Measurements from ENCODE around the gene TCTN1. TPM values are rescaled to one million over a fixed set of nuclear protein-coding genes. Genes with fewer than 3 reads are reported as not detected.

The TCTN1 gene
- total and polyA plus RNA-seq, 2 donors (not counting 3 experiments of a cell fraction or from before 2014, with no cell fraction given), result 21.1 to 23.3 TPM

- intact Hi-C loops (cut with micrococcal nuclease), result no loop called here
- ChIA-PET POLR2A (no interaction called here), CTCF (no interaction called here)
- no peaks in the 10 kb centered on the region for H3K9me1 ChIP-seq (replicated peaks; ENCODE audit: control insufficient read depth, extremely low read depth, insufficient read depth, low read length)
- H3K4me3 ChIP-seq (replicated peaks in 1 of 3; ENCODE audit: insufficient read depth in 1 of 3, low read depth in 1 of 3, low read length in 3 of 3), result no peak overlapping the region
- DNase-seq (ENCODE audit: low read depth, low spot score) (no peak), FAIRE-seq (no peak)
- no peaks in the 10 kb centered on the region for H3K9me3 ChIP-seq (replicated peaks; ENCODE audit: control insufficient read depth, insufficient read depth, low read length)
- no peaks in the 10 kb centered on the region for H3K36me3 ChIP-seq (ENCODE audit: control insufficient read depth in 2 of 2, extremely low read depth in 1 of 2, insufficient read depth in 2 of 2, low read length in 2 of 2)
- no TSS peak for BruUV-seq (replicated peaks)
- no peak overlapping the region for H3K27ac ChIP-seq (ENCODE audit: insufficient read depth, low read depth, low read length)
- no peaks in the 10 kb centered on the region for H3K4me1 ChIP-seq (ENCODE audit: control insufficient read depth, extremely low read depth, insufficient read depth, low read length)
- TF ChIP-seq POLR2A (IDR thresholded peaks at IDR 0.05; ENCODE audit: low read depth, low read length) (no peak), EZH2 (IDR thresholded peaks at IDR 0.05; ENCODE audit: borderline replicate concordance, low read depth, low read length, severe bottlenecking) (no peak), CTCF (IDR thresholded peaks at IDR 0.05; ENCODE audit: extremely low read depth in 1 of 2, insufficient read depth in 1 of 2, low read depth in 1 of 2, low read length in 2 of 2) (no peak), FOS (IDR thresholded peaks at IDR 0.05; ENCODE audit: borderline replicate concordance, insufficient read depth, low read length) (no peak), MAX (IDR thresholded peaks at IDR 0.05; ENCODE audit: insufficient read depth, insufficient read length) (no peak), GATA2 (IDR thresholded peaks at IDR 0.05; ENCODE audit: insufficient read depth, insufficient read length, low read depth, low read length) (no peak), MYC (IDR thresholded peaks at IDR 0.05; ENCODE audit: low read depth, low read length) (no peak), JUN (IDR thresholded peaks at IDR 0.05; ENCODE audit: borderline replicate concordance, insufficient read depth, insufficient read length, low read depth) (no peak), POLR2AphosphoS5 (IDR thresholded peaks at IDR 0.05; ENCODE audit: insufficient read depth, low read depth, low read length) (no peak)
- H3K27me3 ChIP-seq (ENCODE audit: control insufficient read depth in 2 of 2, insufficient read depth in 2 of 2, low read length in 2 of 2), result no peaks in the 10 kb centered on the region
- H3K4me2 ChIP-seq (ENCODE audit: insufficient read depth, low read length), result no peak overlapping the region
- no peak overlapping the region for H3K9ac ChIP-seq (replicated peaks; ENCODE audit: extremely low read depth, insufficient read depth, low read length)
- H2AFZ ChIP-seq (ENCODE audit: low read depth, low read length), result no peak overlapping the region
- H4K20me1 ChIP-seq (replicated peaks; ENCODE audit: control insufficient read depth, extremely low read depth, insufficient read depth, low read length), result no peaks in the 10 kb centered on the region
- dilution Hi-C loops (cut with MboI; ENCODE audit: extremely low pct_ligation_motif_present, low sequenced_read_pairs), result no loop called here
- H3K79me2 ChIP-seq (ENCODE audit: control insufficient read depth, insufficient read depth, low read length), result no peaks in the 10 kb centered on the region
These were observed 54.7 kb downstream of the TCTN1 start for GRCh38 chr12:110668480-110669192.
